T1000 (cell line): ENCODE measurements around the gene PPP2R5D.
"Not testable (repeated sequence)": the region's sequence is repeated elsewhere in the genome, so short reads cannot be mapped to it uniquely, and the experiment has no call there.

Experiments used
- DNase-seq: peaks from one replicate; lab custom pipeline; 2025; ENCODE audit warnings: mixed read lengths; lab: John Stamatoyannopoulos, UW

Gene PPP2R5D

DNA sequence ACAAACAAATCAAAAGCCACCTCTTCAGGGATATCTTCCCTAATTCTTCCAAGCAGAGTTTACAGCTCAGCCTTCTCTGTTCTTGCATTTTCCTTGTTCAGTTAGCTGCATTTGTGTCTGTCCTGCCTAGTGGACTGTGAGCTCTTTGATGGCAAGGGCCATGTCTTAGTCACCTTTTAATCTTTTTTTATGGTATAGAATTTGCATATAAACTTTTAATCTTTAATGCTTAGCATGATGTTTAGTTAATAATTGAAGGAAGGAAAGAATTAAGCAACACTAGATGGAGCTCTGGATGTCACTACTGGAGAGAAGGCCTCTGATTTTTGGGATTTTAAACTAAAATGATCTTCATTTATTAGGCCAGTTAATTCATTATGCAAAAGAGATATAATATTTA is 12.1 kb downstream of the PPP2R5D start:
- no peak for DNase-seq

DNA sequence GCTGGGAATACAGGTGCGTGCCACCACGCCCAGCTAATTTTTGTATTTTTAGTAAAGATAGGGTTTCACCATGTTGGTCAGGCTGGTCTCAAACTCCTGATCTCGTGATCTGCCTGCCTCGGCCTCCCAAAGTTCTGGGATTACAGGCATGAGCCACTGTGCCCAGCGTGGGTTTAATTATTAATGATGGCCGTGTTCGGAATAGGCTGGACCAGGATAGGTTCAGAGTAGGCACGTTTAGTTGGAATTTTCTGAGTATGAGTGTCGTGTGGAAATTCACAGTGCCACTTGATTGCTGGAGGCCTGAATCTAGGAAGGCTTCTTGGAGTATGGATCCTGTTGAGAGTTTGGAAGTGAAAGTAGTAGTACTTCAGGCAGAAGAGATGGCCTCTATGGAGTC is 13.8 kb downstream of the PPP2R5D start:
- DNase-seq, result not testable (repeated sequence)

DNA sequence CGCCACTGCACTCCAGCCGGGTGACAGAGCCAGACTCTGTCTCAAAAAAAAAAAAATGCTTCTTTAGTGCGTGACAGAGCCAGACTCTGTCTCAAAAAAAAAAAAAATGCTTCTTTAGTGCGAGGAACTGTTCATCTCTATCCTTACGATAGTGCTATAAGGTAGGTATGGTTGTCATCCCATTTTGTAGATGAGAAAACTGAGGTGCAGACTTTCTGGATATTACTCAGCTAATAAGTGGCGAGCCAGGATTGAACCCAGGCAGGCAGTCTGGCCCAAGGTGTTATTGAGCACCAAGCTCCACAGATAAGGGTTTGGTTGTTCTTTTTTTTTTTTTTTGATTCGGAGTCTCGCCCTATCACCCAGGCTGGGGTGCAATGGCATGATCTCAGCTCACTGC is 17.5 kb downstream of the PPP2R5D start:
- no peak for DNase-seq

DNA sequence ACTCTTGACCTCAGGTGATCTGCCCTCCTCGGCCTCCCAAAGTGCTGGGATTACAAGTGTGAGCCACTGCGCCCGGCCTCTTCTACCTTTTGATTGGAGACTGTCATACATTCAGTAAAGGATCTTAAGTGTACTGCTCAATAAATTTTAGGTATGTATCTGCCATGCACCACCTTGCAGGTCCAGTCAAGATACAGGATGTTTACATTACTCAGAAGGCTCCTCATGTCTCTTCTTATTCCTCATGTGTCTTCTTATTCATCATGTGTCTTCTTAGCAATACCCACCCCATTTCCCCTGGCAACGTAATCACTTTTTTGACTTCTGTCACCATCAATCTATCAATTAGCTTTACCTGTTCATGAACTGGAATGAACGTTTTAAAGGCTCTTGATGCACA is 21.5 kb downstream of the PPP2R5D start:
- no peak for DNase-seq

DNA sequence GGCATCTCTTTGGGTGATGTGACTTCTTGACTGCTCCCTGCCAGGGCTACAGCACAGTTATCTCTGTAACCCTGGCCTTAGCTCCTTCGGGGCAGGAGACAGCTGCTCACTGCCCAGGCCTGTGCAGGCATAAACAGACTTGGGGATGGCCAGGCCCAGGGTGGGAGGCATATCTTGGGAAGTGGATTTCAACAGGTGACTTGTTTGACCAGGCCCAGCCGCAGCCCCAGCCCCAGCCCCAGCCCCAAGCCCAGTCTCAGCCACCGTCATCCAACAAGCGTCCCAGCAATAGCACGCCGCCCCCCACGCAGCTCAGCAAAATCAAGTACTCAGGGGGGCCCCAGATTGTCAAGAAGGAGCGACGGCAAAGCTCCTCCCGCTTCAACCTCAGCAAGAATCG is 21.9 kb downstream of the PPP2R5D start:
- DNase-seq, result no peak

DNA sequence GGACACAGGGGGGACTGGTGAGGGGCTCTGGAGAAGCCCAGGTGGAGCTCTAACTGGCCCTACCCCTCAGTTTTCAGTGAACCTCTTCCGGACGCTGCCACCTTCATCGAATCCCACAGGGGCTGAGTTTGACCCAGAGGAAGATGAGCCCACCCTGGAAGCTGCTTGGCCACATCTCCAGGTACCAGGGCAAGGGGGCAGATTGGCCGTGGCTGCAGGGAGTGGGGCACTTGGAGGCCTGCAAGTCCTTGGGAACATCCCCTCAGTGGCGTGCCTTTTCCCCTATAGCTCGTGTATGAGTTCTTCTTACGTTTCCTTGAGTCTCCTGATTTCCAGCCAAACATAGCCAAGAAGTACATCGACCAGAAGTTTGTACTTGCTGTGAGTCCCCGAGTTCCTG is 22.8 kb downstream of the PPP2R5D start:
- no peak for DNase-seq

DNA sequence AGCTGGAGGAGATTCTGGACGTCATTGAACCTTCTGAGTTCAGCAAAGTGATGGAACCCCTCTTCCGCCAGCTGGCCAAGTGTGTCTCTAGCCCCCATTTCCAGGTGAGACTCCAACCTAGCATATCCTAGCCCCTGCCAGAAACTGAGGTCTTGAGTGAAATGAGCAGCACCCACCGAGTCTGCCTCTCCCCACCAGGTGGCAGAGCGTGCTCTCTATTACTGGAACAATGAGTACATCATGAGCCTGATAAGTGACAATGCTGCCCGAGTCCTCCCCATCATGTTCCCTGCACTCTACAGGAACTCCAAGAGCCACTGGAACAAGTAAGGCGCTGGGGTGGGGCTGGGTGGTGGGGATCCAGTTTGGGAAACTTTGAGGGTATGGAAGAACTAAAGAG is 24.8 kb downstream of the PPP2R5D start:
- peak; percentile 27 for DNase-seq

DNA sequence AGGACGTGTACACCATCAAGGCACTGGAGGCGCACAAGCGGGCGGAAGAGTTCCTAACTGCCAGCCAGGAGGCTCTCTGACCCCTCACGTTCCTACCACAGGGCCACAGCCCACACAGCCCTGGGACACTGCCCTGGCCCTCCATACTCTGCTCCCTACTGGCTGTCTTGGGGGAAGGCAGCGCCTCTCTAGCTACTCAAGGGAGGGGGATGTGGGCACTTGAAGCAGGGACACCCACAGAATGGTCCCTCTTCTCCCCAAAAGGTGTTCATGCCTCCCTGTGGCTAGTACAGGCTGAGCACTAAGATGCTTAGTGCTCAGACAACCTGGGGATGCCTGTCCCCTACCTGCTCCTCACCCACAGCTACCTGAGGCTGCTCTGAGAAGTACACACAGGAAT is 26.8 kb downstream of the PPP2R5D start:
- no peak for DNase-seq

DNA sequence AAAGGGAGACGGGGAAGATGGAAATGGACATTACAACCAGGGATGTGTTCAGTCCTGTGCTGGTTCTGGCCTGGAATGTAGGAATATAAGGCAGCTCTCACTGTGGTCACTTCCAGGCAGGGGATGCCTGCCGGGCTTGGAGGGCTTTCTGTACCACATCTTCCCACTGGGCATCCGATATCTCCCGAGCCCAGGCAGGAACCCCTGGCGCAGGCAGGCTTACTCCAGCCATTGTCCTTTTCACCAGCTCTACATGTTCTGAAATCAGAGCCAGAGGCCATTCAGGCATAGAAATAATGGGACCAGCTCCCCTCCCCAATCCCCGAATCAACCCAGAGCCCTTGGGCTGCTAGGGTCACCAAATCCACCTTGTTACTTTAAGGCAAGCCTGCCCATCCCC is 28.0 kb downstream of the PPP2R5D start:
- no peak for DNase-seq

DNA sequence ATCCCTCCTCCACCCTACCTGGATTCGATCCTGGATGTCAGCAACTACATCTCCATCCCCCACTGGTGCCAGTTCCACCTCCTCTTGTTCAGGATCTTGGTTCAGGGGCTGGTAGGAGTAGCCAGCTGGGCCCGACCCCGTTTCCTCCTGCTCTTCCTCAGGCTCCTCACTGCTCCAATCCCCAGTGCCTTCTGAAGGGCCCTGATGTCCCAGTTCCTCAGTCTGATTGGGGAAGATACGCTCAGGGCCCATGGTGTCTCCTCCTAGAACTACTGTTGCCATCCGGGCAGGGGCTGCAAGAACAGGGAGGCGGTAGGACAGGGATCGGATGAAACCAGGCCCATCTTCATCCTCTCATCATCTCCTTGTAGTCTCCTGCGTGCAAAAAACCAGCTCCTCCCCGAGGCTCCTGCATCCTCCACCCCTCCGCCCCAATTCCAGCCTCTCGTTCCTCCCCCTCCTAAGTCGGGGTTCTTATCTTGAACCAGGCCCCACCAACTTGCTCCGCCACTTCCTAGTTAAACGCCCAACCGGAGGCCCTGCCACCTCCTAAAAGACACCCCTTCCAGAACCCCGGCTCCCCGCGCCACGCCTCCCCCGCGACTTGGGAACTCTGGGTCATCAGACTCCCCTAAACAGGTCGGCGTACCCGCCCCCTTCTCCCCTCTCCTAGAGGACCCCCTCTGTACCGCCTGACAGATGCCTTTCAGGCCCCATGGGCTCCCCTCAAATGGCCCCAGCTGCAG is 28.9 kb downstream of the PPP2R5D start:
- DNase-seq, result peak; percentile 65

DNA sequence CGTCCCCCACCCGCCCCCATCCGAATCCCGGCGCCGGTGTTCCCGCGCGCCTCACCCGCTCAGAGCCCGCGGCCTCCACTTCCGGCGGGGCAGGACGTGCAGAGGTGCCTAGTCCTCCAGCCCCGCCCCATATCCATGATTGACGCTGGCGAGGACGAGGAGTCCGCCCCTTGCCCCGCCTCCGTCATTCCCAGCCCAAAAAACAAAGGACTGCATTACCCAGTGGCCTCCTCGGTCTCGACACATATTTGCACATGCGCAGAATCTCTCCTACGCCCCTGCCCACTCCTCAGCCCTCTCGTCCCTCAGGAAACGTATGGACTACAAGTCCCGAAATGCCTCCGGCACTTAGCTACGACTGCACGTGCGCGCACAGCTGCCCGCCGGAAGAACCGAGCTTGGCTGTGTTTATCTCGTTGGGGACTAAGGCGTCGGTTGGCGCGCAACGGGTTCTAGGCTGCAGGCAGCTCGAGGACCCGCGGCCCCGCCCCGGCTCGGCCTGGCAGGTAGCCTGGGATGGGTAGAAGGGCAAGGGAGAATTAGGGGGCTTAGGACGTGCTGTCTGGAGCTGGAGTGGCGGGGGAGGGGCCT is 29.6 kb downstream of the PPP2R5D start, which contains the start of the genes KLHDC3 and MEA1:
TSS of gene KLHDC3 (plus strand) at position 407 of the 591 bp plus-strand sequence. CDS start 2,944 bp downstream, outside the sequence.
TSS of gene MEA1 (minus strand) at position 104 of the 591 bp plus-strand sequence. CDS start 133 bp downstream, outside the sequence.
- DNase-seq, result peak; percentile 99

DNA sequence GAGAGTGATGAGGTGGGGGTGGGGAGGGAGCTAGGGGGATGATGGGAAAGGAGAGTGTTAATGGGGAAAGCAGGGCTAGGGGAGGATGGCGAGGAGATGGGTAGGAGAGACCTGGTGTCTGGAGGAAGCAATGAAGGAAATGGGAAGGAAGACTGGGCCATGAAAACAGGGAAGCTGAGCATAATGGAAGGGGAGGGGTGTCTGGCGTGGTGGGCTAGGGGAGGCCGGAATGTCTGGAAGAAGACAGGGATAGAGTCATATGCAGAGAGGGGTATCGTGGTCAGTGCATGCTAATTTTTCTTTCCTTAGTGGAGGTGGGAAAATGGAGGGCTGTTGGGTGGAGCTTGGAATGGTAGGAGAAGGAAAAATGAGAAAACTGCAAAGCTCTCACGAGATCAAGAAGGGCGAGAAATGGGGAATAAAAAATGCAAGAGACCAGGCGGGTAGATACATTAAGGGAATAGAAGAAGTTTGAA is 30.1 kb downstream of the PPP2R5D start:
- DNase-seq, result no peak

DNA sequence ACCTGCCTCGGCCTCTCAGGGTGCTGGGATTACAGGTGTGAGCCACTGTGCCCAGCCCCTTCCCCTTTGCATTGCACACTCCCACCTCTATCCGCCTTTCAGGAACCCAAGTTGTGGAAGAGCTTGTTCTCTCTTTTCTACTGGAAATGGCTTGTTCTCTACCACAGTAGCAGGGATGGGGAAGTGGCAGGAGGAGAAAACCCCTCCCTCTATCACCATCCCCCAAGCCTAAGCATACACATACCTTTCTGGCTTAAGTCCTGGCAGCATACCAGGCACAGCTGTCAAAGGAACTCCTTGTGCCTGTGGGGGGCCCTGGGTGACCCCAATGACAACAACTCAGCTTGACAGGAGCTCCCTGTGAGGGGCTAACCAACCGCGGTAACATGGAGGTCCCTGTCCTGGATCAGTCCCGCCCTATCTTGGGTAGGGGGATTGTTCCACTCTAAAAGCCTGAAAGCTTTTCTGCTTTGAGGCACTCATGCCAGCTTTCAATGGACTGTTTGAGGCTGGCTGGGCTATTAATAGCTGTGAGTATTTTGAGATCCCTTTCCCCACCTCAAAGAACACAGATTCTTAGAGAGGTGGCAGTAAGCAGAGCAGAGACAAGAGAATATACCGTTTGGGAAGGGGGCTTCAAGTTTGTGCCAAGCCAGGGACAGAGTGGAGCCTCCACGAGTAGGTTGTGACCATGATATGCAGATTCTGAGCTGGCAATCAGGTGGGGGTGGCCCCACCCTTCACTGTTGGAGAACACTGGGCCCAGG is 32.0 kb downstream of the PPP2R5D start:
- no peak for DNase-seq

DNA sequence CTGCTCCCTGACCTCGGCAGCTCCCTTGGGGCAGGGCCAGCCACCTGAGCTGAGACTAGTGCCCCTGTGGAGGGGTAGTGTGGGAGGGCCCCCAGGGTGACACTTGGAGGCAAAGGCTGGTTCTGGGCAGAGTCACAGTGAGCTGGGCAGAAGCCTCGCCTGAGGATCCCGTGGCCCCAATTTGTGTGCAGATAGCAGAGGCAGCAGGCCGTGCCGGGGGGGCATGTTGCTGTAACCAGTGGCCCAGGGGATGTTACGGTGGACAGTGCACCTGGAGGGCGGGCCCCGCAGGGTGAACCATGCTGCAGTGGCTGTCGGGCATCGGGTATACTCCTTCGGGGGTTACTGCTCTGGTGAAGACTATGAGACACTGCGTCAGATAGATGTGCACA is 32.6 kb downstream of the PPP2R5D start:
- no peak for DNase-seq

DNA sequence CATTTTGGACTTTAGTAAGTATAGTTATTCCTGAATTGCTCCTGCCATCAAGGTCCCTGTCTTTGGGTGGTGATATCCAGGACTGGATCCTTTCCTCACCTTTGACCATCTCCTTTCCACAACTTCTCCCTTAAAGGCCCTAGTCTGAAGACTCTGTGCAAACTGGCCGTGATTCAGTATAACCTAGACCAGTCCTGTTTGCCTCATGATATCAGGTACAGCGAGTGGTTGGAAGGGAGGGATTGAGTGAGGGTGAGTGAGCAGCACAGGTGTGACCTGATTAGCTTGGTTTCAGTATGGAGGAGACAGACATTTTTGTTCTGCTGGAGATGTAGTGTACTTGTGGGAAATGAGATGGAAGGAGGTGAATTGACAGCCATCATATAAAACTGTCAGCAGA is 34.8 kb downstream of the PPP2R5D start:
- DNase-seq, result no peak

DNA sequence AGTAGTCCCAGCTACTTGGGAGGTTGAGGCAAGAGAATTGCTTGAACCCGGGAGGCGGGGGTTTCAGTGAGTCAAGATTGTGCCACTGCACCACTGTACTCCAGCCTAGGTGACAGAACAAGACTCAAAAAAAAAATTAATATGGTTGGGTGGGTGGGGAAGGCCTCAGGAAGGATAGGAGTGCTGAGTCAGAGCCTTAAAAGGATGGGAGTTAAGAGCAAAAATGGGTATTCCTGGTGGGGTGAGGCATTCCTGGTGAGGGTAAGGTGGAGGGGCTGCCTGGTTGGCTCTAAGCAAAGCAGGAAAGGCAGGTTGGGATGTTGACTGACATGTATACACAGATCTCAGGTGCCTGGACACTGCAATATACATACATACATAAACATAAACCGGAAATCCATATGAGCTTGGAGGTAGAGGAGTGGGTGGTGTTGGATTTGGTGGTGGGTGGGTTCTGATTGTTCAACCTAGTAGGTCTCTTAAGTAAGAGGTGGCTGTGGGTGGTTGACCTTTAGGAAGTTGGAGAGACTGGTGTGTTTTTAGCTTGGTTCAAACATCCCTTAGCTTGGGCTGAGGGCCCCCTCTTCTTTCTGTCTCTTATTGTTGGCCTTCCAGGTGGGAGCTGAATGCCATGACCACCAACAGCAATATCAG is 35.8 kb downstream of the PPP2R5D start:
- DNase-seq, result no peak

DNA sequence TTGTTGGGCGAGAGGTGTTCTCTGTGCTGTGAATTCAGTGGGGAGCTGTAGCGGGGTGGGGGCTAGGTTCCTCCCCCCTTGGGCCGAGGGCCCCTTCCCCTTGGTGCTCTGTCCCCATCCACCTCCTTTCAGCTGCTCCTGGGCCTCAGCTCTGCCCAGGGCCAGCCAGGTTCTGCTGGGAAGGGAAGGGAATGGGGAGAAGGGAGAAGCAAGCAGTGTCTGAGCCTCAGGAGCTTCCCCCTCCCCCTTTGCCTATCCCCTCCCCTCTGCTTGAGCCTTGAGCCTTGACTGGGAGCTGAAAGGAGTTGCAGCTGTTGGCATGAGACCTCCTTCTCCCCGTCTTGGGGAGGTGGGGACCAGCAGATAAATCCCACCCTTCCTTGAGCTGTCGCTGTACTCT is 36.5 kb downstream of the PPP2R5D start:
- DNase-seq, result no peak

DNA sequence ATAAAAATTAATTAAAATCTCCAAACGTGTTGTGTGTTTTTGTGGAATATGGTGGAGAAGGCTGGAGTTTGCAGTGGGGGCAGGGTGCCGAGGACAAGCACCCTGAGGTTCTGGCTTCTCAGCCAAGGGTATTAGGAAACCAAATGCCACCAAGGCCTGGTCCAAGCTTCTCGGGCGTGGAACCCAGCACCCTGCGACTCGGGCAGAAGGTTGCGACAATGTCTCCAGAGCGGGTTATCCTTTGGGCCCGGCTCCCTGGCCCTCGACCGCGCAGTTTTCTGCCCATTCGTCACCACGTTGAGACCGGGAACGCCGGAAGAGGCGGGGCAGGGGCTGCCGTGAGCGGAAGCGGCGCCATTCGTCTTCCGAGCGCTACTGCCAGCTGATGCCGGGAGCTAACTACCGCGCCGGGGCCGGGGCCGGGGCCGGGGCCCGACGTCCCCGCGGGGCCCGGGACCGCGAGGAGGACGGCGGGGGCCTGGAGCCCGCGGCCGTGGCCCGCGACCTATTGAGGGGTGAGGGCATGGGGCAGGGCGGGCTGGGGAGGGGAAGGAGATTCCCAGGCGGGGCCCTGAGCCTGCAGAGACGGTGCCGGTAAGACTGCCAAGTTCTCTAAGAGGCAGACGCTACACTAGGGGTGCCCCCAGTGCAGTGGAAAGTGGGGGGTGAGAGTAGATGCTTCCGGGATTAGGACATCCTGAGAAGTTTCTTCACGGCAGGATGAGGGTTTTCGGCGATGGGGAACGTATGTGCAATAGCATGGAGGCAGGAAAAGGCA is 37.1 kb downstream of the PPP2R5D start, which contains the start of gene RRP36:
TSS of gene RRP36 (plus strand) at position 354 of the 778 bp plus-strand sequence. CDS start at position 386, 32 bp downstream.
- peak; percentile 42 for DNase-seq

DNA sequence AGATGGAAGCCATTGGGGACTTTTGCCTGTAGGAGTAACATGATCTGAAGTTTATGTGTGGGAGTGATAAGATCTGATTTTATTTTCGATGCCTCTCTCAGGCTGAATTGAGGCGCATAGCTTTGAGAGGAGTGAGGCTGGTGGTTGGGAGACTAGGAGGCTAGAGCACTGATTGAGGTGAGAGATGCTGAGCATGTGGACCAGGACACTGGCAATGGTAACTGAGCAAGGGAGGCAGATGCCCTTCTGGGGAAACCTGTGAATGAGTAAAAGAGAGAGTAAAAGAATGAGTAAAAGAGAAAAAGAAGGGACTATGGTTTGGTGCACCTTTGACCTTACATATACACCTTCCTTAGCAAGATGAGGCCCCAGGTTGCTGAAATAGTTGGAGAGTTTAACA is 40.1 kb downstream of the PPP2R5D start:
- no peak for DNase-seq

DNA sequence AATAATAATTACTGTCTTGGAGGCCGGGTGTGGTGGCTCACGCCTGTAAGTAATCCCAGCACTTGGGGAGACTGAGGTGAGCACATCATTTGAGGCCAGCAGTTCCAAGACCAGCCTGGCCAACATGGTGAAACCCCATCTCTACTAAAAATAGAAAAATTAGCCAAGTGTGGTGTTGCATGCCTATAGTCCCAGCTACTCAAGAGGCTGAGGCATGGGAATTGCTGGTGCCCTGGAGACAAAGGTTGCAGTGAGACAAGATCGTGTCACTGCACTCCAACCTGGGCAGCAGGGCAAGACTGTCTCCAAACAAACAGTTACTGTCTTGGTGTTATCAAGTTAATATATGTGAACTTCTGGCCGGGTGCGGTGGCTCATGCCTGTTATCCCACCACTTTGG is 42.0 kb downstream of the PPP2R5D start:
- no peak for DNase-seq

DNA sequence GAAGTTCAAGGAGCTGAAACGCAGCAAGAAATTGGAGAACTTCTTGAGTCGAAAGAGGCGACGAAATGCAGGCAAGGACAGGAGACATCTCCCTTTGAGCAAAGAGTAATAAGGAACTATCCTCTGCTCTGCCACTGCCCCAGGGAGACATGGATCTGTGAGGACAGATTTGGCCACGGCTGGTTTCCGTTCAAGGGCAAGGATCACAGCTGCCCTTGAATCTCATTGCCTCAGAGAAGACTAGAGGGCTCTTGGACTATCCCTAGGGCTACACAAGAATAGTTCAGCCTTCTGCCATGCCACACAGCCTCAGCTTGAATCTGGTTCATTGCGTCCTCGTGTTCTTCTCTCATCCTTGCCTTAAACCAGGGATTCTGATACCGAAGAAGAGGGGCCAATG is 44.8 kb downstream of the PPP2R5D start:
- no peak for DNase-seq
